NCI-H2029 (cell line): ENCODE measurements around the gene FBXO31.

Experiments
- DNase-seq: peaks from one replicate; lab custom pipeline; 2025; lab: John Stamatoyannopoulos, UW

The FBXO31 gene

GRCh38 chr16:87309620-87310525, 73.7 kb downstream of the FBXO31 start:
- no peak for DNase-seq

GRCh38 chr16:87308826-87309225, 74.8 kb downstream of the FBXO31 start:
- DNase-seq, result no peak

- DNase-seq, result no peak
Observed at GRCh38 chr16:87306516-87306915, 77.1 kb downstream of the FBXO31 start.

- no peak for DNase-seq
Observed at GRCh38 chr16:87305505-87306391, 77.8 kb downstream of the FBXO31 start.

GRCh38 chr16:87304951-87305350, 78.6 kb downstream of the FBXO31 start:
- DNase-seq, result no peak

- no peak for DNase-seq
Observed at GRCh38 chr16:87303962-87304521, 79.5 kb downstream of the FBXO31 start.

- no peak for DNase-seq
Observed at GRCh38 chr16:87303431-87303930, 80.1 kb downstream of the FBXO31 start.

- no peak for DNase-seq
Observed at GRCh38 chr16:87298857-87299465, 84.6 kb downstream of the FBXO31 start.

- no peak for DNase-seq
Observed at GRCh38 chr16:87297918-87298631, 85.5 kb downstream of the FBXO31 start.

- DNase-seq, result no peak
Observed at GRCh38 chr16:87297407-87297806, 86.2 kb downstream of the FBXO31 start.

- no peak for DNase-seq
Observed at GRCh38 chr16:87295661-87296531, 87.7 kb downstream of the FBXO31 start.

GRCh38 chr16:87295259-87295658, 88.3 kb downstream of the FBXO31 start:
- peak; percentile 36 for DNase-seq

- DNase-seq, result no peak
Observed at GRCh38 chr16:87293990-87294389, 89.6 kb downstream of the FBXO31 start.

- no peak for DNase-seq
Observed at GRCh38 chr16:87291944-87292343, 91.6 kb downstream of the FBXO31 start.

- peak; percentile 5 for DNase-seq
Observed at GRCh38 chr16:87288753-87289362, 94.7 kb downstream of the FBXO31 start.

GRCh38 chr16:87286839-87287626, 96.5 kb downstream of the FBXO31 start:
- DNase-seq, result no peak

GRCh38 chr16:87284183-87284582, 99.4 kb downstream of the FBXO31 start:
- DNase-seq, result no peak

- DNase-seq, result no peak
Observed at GRCh38 chr16:87279094-87279658, 104.4 kb downstream of the FBXO31 start.
